Measurements from ENCODE around the gene MYEF2.

The MYEF2 gene, protein sequence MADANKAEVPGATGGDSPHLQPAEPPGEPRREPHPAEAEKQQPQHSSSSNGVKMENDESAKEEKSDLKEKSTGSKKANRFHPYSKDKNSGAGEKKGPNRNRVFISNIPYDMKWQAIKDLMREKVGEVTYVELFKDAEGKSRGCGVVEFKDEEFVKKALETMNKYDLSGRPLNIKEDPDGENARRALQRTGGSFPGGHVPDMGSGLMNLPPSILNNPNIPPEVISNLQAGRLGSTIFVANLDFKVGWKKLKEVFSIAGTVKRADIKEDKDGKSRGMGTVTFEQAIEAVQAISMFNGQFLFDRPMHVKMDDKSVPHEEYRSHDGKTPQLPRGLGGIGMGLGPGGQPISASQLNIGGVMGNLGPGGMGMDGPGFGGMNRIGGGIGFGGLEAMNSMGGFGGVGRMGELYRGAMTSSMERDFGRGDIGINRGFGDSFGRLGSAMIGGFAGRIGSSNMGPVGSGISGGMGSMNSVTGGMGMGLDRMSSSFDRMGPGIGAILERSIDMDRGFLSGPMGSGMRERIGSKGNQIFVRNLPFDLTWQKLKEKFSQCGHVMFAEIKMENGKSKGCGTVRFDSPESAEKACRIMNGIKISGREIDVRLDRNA
- total RNA-seq: 5.8 to 24.2 (median 10.2) reads per million in 9 experiments

DNA sequence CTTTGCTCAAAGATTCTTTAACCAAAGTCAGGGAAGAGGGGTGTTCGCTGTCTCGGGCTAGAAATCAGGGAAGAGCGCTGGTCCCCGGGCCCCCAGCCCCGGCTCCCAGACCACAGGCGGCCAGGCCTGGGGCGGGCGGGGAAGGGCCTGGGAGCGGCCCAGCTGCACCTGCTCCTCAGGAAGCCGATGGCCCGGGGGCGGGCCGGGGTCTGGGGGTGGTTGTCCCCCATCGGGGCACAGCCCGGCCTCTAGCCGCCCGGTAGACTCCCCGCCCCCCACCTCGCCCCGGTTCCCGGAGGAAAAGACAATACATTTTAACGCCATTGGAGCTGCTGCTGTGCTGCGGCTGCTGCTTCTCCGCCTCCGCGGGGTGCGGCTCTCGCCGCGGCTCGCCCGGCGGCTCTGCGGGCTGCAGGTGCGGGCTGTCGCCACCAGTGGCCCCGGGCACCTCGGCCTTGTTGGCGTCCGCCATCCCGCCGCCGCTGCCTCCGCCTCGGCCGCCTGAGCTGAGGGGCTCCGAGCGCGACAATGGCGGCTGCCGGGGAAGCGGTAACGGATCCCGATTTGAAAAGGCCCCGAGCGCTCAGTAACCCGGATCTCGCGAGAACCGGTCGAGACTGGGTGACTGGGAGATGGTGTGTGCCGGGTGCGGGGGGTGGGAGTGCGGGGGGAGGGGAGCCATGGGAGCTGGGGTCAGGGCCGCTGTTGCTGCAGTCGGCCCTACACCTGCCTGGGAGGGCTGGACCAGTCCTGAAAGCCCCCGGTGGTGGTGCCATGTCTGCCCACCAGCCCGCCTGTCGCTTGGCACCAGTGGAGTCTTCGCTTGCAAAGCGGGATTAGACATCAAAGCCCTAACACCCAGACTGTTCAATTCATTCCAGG is at the start of gene MYEF2:
Gene MYEF2 (minus strand): TSS at position 530 of the 882 bp plus-strand sequence. CDS start 58 bp downstream, at position 472.
- peak within 1 kb of the TSS; percentile 77 to 86 for H3K4me3 Mint-ChIP-seq
- H3K9me3 Mint-ChIP-seq: peaks cover 0 to 2% of the 10 kb centered on the region in 2 donors
- peaks cover 8% of the 10 kb centered on the region in 2 donors for H3K4me1 Mint-ChIP-seq (ENCODE audit: low read depth in 2 of 2)
- H3K27me3 Mint-ChIP-seq: peaks cover 20 to 25% of the 10 kb centered on the region in 2 donors
- peak; percentile 73 for ATAC-seq (replicated peaks)
- DNase-seq: peak; percentile 31 to 44 (median 41)
- H3K27ac Mint-ChIP-seq: peak within 1 kb of the TSS; percentile 85 to 91
- no peaks in the 10 kb centered on the region for H3K36me3 Mint-ChIP-seq (ENCODE audit: insufficient read depth)

DNA sequence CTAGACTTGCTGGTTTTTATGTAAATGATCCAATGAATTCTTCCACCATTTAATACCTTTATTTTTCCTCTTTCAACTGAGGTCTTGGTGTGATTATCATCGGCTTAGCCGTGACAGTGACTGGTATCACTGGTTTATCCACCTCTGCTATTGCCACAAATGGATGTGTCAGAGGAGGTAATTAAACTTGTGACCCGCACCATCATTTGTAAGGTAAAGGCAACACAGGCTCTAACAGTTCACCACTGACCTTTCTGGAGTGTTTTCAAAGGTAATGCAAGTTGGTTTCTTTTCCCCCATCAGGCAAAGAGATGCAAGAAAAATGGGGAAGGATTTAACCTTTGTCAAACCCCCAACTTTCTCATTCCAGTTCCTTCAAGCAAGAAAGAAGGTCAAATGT is 47.7 kb upstream of the MYEF2 start:
- no peaks in the 10 kb centered on the region for H3K9me3 Mint-ChIP-seq
- H3K27ac Mint-ChIP-seq: no peak overlapping the region
- no peak overlapping the region for H3K4me3 Mint-ChIP-seq

DNA sequence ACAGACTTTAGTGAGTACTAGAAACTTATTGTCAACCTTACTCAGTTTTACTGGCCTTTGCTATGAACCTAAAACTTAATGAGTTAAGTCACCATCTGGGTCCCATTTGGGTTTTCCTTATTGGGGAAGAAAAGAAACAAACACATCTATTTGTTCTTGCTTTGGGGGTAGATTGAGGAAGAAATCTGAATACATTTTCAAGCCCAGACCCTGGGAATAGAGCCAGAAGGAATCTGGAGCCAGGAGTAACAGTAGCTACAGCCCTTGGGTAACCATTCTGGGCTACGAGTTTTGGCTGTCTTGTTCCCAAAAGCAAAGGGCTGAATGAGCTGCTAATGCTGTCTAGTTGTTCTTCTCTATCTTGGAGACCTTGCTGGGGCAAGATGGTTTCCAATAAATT is 44.5 kb upstream of the MYEF2 start:
- H3K27me3 Mint-ChIP-seq: peaks cover 0 to 6% of the 10 kb centered on the region in 2 donors
- no peak overlapping the region for H3K27ac Mint-ChIP-seq
- DNase-seq (no peak), ATAC-seq (replicated peaks) (no peak)
- H3K4me1 Mint-ChIP-seq (ENCODE audit: low read depth in 2 of 2): no peaks in the 10 kb centered on the region
- no peak overlapping the region for H3K4me3 Mint-ChIP-seq
- peaks cover 3% of the 10 kb centered on the region for H3K36me3 Mint-ChIP-seq (ENCODE audit: insufficient read depth)
- no peaks in the 10 kb centered on the region for H3K9me3 Mint-ChIP-seq

More for the DNA sequence above, 47.7 kb upstream of the MYEF2 start:
- DNase-seq (no peak), ATAC-seq (replicated peaks) (no peak)
- Mint-ChIP-seq H3K4me1 (ENCODE audit: low read depth in 2 of 2) (no peaks in the 10 kb centered on the region), H3K27me3 (peaks cover 0 to 4% of the 10 kb centered on the region in 2 donors), H3K36me3 (ENCODE audit: insufficient read depth) (peaks cover 3% of the 10 kb centered on the region)

DNA sequence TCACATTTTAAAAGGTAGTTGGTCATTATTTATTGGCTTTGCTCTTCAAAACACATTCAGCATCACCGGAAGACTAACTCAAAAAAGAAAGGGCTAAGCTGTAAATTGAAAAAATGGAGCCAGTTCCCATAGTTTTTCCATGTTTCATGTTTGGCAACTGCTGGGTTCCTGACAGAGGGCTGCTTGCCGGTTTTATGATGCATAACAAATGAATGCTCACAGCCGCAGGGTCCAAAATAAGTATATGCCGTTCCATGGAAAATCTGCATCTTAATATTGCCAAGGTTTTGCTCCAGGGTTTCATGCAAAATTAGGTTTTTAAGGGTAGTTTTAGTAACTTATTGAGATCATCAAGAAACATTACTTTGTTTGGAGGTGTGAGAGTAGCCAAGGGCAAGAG is 43.8 kb upstream of the MYEF2 start:
- H3K9me3 Mint-ChIP-seq: no peaks in the 10 kb centered on the region
- no peaks in the 10 kb centered on the region for H3K4me1 Mint-ChIP-seq (ENCODE audit: low read depth in 2 of 2)
- H3K27me3 Mint-ChIP-seq: peaks cover 0 to 6% of the 10 kb centered on the region in 2 donors
- ATAC-seq (replicated peaks): no peak
- no peak overlapping the region for H3K27ac Mint-ChIP-seq
- peaks cover 3% of the 10 kb centered on the region for H3K36me3 Mint-ChIP-seq (ENCODE audit: insufficient read depth)
- no peak for DNase-seq
- H3K4me3 Mint-ChIP-seq: no peak overlapping the region

DNA sequence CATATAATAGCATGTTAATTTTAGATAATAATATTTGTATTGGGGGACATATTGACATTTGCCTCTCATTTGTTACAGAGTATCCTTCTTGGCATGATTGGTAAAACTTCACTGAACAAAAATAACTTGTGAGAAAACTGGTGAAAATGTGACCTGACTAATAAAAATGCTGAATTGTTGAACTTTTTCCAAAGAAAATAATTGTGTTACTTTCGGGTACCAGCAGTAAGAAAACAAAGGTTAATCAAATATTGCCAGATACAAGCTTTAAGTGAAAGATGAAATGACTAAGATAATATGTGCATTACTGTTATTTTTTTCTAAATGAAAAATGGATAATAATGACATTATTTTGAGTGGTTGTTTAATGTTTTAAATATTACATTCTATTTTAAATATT is 43.2 kb upstream of the MYEF2 start:
- ATAC-seq (replicated peaks): no peak
- Mint-ChIP-seq H3K36me3 (ENCODE audit: insufficient read depth) (peaks cover 3% of the 10 kb centered on the region), H3K27me3 (peaks cover 0 to 6% of the 10 kb centered on the region in 2 donors), H3K4me3 (no peak overlapping the region), H3K9me3 (no peaks in the 10 kb centered on the region), H3K4me1 (ENCODE audit: low read depth in 2 of 2) (no peaks in the 10 kb centered on the region), H3K27ac (no peak overlapping the region)
- DNase-seq: no peak

DNA sequence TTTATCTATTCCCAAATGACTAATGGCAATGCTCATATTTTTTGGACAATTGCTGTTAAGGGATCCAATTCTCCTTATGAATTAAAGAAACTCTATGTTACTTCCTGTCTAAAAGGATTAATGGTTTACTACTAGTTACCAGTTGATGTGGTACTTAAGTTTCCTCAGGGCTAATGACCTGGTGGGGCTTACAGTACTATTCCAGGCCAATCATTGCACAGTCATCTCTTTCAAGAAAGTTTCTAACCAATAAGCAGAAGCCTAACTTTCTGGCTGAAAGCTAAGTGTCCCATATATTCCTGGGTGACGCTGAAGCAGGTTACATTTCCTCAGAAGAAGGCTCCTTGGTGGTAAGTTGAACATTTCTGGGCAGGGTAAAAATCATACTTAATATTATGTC is 27.9 kb upstream of the MYEF2 start, which contains the start of gene SLC12A1:
Gene SLC12A1 (plus strand): TSS at position 322 of the 400 bp plus-strand sequence. CDS start 1,418 bp downstream, outside the sequence.
- ATAC-seq (replicated peaks): no peak
- Mint-ChIP-seq H3K9me3 (peaks cover 0 to 2% of the 10 kb centered on the region in 2 donors), H3K4me1 (ENCODE audit: low read depth in 2 of 2) (no peaks in the 10 kb centered on the region), H3K36me3 (ENCODE audit: insufficient read depth) (no peaks in the 10 kb centered on the region), H3K27me3 (peaks cover 5 to 48% of the 10 kb centered on the region in 2 donors), H3K4me3 (no peak within 1 kb of the TSS), H3K27ac (no peak within 1 kb of the TSS)
- DNase-seq: no peak

DNA sequence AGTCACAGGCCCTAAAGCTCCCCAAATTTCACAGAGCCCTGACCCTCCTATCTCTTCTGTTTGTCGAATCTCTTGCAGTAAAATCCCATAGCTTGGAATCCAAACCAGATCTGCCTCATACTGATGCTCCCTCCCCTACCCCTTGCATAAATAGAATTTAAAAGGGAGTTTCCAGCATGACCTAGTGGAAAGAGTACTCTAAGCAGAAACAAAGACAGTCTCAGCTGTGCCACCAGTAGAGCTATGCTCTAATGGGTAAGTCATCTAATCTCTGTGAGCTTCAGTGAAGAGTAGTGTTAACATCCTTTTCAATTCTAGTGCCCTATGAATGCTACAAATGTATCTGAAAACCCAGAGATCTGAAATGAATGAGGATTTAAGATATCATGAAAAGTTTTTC is 24.0 kb upstream of the MYEF2 start:
- no peak for ATAC-seq (replicated peaks)
- peaks cover 13 to 31% of the 10 kb centered on the region in 2 donors for H3K27me3 Mint-ChIP-seq
- DNase-seq: no peak
- no peak overlapping the region for H3K4me3 Mint-ChIP-seq
- H3K27ac Mint-ChIP-seq: no peak overlapping the region
- H3K4me1 Mint-ChIP-seq (ENCODE audit: low read depth in 2 of 2): no peaks in the 10 kb centered on the region
- no peaks in the 10 kb centered on the region for H3K36me3 Mint-ChIP-seq (ENCODE audit: insufficient read depth)
- H3K9me3 Mint-ChIP-seq: peaks cover 0 to 2% of the 10 kb centered on the region in 2 donors

DNA sequence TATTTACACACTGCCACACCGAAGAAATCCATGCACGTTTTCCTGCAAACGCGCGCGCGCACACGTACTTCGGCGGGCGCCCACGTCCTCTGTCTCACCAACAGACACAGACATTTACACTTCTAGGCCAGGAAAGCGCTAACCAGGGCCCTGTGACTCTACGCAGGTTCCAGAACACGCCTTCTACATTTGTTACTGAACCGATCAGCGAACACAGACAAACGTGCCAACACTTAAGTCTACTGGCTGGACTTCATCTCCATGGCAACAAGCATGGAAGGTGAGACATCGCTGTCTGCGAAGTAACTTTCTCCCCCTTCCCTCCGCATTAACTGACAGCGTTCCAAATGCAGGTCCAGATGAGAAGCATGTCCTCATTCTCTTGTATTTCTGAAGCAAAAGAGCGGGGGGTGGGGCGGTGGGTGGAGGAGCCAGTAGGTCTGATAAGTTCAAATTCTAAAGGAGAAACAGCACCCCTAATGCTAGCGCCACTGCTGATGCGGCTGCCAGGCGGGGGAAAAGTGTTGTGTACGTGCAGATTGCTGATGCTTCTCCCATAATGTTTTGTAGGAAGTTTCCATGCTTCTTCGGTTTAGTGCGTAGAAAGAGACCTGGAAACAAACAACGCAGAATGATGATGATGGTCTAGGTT is 13.6 kb upstream of the MYEF2 start, which contains the start of gene CTXN2:
Gene CTXN2 (plus strand): TSS at position 92 of the 652 bp plus-strand sequence. CDS start 9,636 bp downstream, outside the sequence.
- no peak within 1 kb of the TSS for H3K4me3 Mint-ChIP-seq
- DNase-seq: no peak
- H3K36me3 Mint-ChIP-seq (ENCODE audit: insufficient read depth): no peaks in the 10 kb centered on the region
- peaks cover 16 to 18% of the 10 kb centered on the region in 2 donors for H3K27me3 Mint-ChIP-seq
- H3K4me1 Mint-ChIP-seq (ENCODE audit: low read depth in 2 of 2): no peaks in the 10 kb centered on the region
- no peak for ATAC-seq (replicated peaks)
- H3K9me3 Mint-ChIP-seq: peaks cover 0 to 6% of the 10 kb centered on the region in 2 donors
- H3K27ac Mint-ChIP-seq: no peak within 1 kb of the TSS

DNA sequence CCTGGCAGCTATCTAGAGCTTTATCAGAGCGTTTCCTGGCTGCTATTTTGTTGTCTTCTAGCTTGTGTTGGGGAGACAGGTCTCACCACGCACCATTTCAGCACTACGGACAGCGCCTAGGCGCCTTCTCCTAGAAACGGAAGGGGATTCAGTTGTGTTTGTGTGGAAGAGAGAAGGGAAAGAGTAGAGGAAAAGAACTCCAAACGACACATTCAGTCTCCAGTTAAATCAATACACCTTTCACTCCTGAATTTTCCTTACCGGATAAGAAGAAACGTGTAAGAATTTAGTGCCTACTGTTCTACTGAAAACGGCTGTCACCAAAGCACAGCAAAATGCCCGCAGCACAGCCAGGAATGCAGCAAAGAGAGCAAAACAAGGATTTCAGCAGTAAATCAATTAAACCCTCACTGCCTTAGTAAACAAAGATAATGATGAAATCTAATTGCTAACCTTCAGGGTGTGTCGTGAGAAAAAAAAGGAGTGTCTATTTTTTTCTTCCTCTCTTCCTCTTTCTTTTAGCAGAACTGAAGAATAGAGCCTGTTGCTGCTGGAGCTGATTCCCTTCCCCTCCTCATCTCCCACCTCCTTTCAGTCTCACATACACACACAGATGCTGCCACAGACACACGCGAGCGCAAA is 13.0 kb upstream of the MYEF2 start:
- no peak for DNase-seq
- no peaks in the 10 kb centered on the region for H3K4me1 Mint-ChIP-seq (ENCODE audit: low read depth in 2 of 2)
- peaks cover 0 to 6% of the 10 kb centered on the region in 2 donors for H3K9me3 Mint-ChIP-seq
- H3K36me3 Mint-ChIP-seq (ENCODE audit: insufficient read depth): no peaks in the 10 kb centered on the region
- H3K4me3 Mint-ChIP-seq: no peak overlapping the region
- no peak overlapping the region for H3K27ac Mint-ChIP-seq
- ATAC-seq (replicated peaks): no peak
- H3K27me3 Mint-ChIP-seq: peaks cover 16 to 18% of the 10 kb centered on the region in 2 donors

DNA sequence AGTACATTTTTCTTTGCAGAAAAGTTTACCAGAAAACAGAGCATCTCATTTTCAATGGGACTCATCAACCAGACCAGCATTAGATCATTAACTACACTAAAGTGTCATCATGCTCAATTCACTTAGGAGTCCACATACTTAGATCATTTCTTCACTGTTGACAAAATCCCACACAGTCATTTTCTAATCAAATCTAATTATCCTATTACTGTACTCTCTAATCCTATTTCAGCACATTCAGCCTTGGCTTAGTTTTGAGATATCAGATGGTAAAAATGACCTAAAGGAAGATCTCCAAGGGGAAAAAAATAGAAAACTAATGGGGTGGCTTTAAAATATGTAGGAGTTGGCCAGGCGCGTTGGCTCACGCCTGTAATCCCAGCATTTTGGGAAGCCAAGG is 8.2 kb upstream of the MYEF2 start:
- no peak for ATAC-seq (replicated peaks)

DNA sequence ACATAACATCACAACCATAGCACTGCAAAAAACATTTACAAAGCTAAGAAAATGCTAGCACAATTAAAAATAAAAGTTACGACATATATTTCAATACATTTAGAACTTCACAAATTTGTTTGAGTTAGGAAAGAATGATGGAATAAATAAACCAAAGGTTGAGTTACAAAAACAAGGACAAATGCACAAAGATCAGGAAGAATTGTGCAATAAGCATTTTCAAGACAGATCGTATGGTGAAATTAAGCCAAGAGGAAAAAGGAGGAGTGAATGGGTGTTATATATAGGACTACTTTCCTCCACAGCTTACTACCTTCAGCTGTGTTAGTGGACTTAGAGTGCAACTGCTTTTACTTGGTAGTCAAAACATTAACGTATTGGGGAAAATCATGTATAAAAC is 7.4 kb upstream of the MYEF2 start:
- Mint-ChIP-seq H3K4me1 (ENCODE audit: low read depth in 2 of 2) (no peaks in the 10 kb centered on the region), H3K27me3 (peaks cover 12 to 28% of the 10 kb centered on the region in 2 donors), H3K36me3 (ENCODE audit: insufficient read depth) (no peaks in the 10 kb centered on the region), H3K27ac (no peak overlapping the region), H3K9me3 (peaks cover 0 to 6% of the 10 kb centered on the region in 2 donors), H3K4me3 (no peak overlapping the region)
- DNase-seq (no peak), ATAC-seq (replicated peaks) (no peak)

More for the DNA sequence above, 8.2 kb upstream of the MYEF2 start:
- Mint-ChIP-seq H3K27ac (no peak overlapping the region), H3K4me1 (ENCODE audit: low read depth in 2 of 2) (no peaks in the 10 kb centered on the region), H3K4me3 (no peak overlapping the region), H3K9me3 (peaks cover 3 to 6% of the 10 kb centered on the region in 2 donors), H3K36me3 (ENCODE audit: insufficient read depth) (no peaks in the 10 kb centered on the region), H3K27me3 (peaks cover 18 to 28% of the 10 kb centered on the region in 2 donors)
- no peak for DNase-seq

DNA sequence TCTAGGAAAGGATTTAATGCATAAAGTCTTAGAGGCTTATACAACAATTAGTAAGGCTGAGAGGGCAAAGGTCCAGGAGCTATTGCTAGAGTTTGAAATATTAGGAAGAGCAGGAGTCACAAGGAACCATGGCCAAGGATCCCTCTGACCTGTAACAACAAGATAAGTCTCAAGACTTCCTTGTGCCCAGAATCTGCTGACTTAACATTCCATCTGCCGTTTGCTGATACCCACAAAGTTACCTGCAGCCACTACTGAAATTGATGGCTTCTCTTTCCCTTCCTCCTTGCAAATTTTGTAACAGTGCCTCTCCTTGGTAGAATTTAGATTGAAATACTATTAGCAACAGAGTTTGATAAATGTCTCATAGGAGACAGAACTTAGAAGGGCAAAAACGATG is 4.7 kb upstream of the MYEF2 start:
- Mint-ChIP-seq H3K4me3 (no peak overlapping the region), H3K27ac (no peak overlapping the region), H3K36me3 (ENCODE audit: insufficient read depth) (no peaks in the 10 kb centered on the region), H3K27me3 (peaks cover 12 to 30% of the 10 kb centered on the region in 2 donors), H3K4me1 (ENCODE audit: low read depth in 2 of 2) (no peaks in the 10 kb centered on the region), H3K9me3 (peaks cover 0 to 6% of the 10 kb centered on the region in 2 donors)
- no peak for ATAC-seq (replicated peaks)
- DNase-seq: no peak

All from effector memory CD8-positive, alpha-beta T cell (primary cell).